ENCODE data around the gene ITGB6.
A peak's percentile ranks its signal among the peaks of the same experiment; 100 is the strongest.

Gene ITGB6

GRCh38 chr2:160062292-160063005 is 137.6 kb downstream of the ITGB6 start, which contains the start of gene PLA2R1:
TSS of gene PLA2R1 (minus strand) at chr2:160062615. CDS start at chr2:160062403, 212 bp downstream.
- no peak for TF ChIP-seq CTCF (IDR thresholded peaks at IDR 0.05)
- Histone ChIP-seq H3K36me3 (no peaks in the 10 kb centered on the region), H3K27me3 (peaks cover 53% of the 10 kb centered on the region), H3K4me1 (ENCODE audit: control insufficient read depth in 1 of 2, insufficient read depth in 1 of 2, low read depth in 1 of 2, low read length in 1 of 2) (peaks cover 6 to 10% of the 10 kb centered on the region in 2 experiments), H3K27ac (no peak within 1 kb of the TSS), H3K9me3 (no peaks in the 10 kb centered on the region), H3K4me3 (ENCODE audit: low read depth in 1 of 2, low read length in 1 of 2) (peak within 1 kb of the TSS in 1 of 2 experiments; percentile 25)

DNA sequence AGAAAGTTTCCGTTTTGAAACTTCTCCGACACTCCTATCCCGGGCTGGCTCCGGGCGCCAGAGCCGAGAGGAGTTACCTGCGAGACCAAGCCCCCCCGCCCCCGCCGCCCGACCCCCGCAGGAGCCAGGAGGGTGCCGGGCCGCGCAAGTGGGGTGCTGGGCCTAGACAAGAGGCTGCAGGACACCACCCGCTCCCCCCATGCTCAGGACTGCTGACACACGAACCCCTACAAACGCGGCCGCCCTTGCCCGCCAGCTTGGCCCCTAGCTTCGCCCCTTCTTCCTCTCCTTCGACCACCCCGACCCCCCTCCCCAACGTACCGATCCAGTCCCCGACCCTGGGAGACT is 138.2 kb downstream of the ITGB6 start:
- Histone ChIP-seq H3K4me3 (ENCODE audit: low read depth in 1 of 2, low read length in 1 of 2) (peak overlapping the region in 1 of 2 experiments; percentile 25), H3K36me3 (no peaks in the 10 kb centered on the region), H3K27ac (no peak overlapping the region), H3K4me1 (ENCODE audit: control insufficient read depth in 1 of 2, insufficient read depth in 1 of 2, low read depth in 1 of 2, low read length in 1 of 2) (peaks cover 6 to 10% of the 10 kb centered on the region in 2 experiments), H3K9me3 (no peaks in the 10 kb centered on the region), H3K27me3 (peaks cover 53% of the 10 kb centered on the region)
- TF ChIP-seq CTCF (IDR thresholded peaks at IDR 0.05): no peak

GRCh38 chr2:160061533-160061932 is 138.5 kb downstream of the ITGB6 start:
- no peak for TF ChIP-seq CTCF (IDR thresholded peaks at IDR 0.05)
- peaks cover 53% of the 10 kb centered on the region for H3K27me3 ChIP-seq
- H3K4me1 ChIP-seq (ENCODE audit: control insufficient read depth in 1 of 2, insufficient read depth in 1 of 2, low read depth in 1 of 2, low read length in 1 of 2): peaks cover 6 to 10% of the 10 kb centered on the region in 2 experiments
- H3K4me3 ChIP-seq (ENCODE audit: low read depth in 1 of 2, low read length in 1 of 2): peak overlapping the region in 1 of 2 experiments; percentile 25
- no peak overlapping the region for H3K27ac ChIP-seq
- no peaks in the 10 kb centered on the region for H3K36me3 ChIP-seq
- no peaks in the 10 kb centered on the region for H3K9me3 ChIP-seq

DNA sequence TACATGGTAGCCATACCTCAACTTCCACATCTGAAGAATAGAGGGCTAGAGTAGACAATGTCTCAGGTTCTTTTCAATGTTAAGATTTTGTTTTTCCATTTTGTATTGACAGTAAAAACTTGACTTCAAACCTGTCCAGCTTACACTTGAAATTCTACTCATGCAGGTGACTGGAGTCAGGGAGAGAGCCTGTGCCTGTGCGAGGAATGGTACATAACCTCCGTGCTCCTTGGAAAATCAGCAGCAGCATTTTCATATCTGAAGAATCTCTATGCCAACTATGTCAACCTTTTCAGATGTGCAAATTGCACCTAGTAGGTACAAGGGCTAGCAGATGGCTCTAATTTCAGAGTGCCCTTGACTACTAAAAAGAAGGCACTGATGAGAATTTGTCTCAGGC is 139.8 kb downstream of the ITGB6 start:
- Histone ChIP-seq H3K4me3 (ENCODE audit: low read depth in 1 of 2, low read length in 1 of 2) (no peak overlapping the region), H3K36me3 (no peaks in the 10 kb centered on the region), H3K27me3 (peaks cover 53% of the 10 kb centered on the region), H3K4me1 (ENCODE audit: control insufficient read depth in 1 of 2, insufficient read depth in 1 of 2, low read depth in 1 of 2, low read length in 1 of 2) (peaks cover 6 to 10% of the 10 kb centered on the region in 2 experiments), H3K27ac (no peak overlapping the region), H3K9me3 (no peaks in the 10 kb centered on the region)
- no peak for TF ChIP-seq CTCF (IDR thresholded peaks at IDR 0.05)

DNA sequence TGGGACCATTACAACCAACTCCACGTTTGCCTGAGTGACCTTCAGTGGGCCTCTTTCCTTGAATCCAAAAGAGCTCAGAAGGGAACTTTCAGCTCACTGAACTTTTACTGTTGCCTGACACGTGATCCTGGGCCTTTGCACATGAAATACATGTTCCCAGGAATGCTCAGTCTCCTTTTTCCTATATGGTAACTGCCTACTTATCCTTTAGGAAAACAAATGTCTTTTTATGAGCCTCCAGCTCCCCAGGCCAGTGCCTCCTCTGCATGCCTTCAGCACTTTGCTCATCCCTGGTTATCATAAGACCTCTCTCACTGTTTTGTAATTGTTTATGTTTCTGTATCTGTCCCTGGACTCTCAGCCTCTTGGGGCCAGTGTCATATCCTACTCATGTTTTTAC is 142.7 kb downstream of the ITGB6 start:
- no peak for TF ChIP-seq CTCF (IDR thresholded peaks at IDR 0.05)
- Histone ChIP-seq H3K4me3 (ENCODE audit: low read depth in 1 of 2, low read length in 1 of 2) (no peak overlapping the region), H3K36me3 (no peaks in the 10 kb centered on the region), H3K27me3 (peaks cover 35% of the 10 kb centered on the region), H3K9me3 (no peaks in the 10 kb centered on the region), H3K27ac (no peak overlapping the region), H3K4me1 (ENCODE audit: control insufficient read depth in 1 of 2, insufficient read depth in 1 of 2, low read depth in 1 of 2, low read length in 1 of 2) (peaks cover 4 to 5% of the 10 kb centered on the region in 2 experiments)

Measured in neutrophil (primary cell).